T-helper 1 cell treated with Interleukin-12 subunit alpha and Interleukin-12 subunit beta and Interleukin-4 antibody, amounts not matched to agents 30 ng/mL and 1 ng/mL, for 36 hours (primary cell): ENCODE results near the gene STARD9. TPM values are rescaled to one million over a fixed set of nuclear protein-coding genes. Genes with fewer than 3 reads are reported as not detected.
"Not testable (repeated sequence)": the region's sequence is repeated elsewhere in the genome, so short reads cannot be mapped to it uniquely, and the experiment has no call there.

Experiments used
- intact Hi-C: fragments of 100-400 bp; cut with micrococcal nuclease; formaldehyde crosslinking; loops from one replicate; pipeline ENCODE4 v1.15.1; 2024
- total RNA-seq: library from RNA; stranded (reverse); gene quantifications from 2 replicates; pipeline ENCODE4 v1.2.3, GENCODE V29; 2022

STARD9 gene
- total RNA-seq, 1 donor from 2014 or later, result 11.3 TPM

- intact Hi-C loops, result no loop called here
Measured at GRCh38 chr15:42584031-42584765, 8.8 kb downstream of the STARD9 start.

DNA sequence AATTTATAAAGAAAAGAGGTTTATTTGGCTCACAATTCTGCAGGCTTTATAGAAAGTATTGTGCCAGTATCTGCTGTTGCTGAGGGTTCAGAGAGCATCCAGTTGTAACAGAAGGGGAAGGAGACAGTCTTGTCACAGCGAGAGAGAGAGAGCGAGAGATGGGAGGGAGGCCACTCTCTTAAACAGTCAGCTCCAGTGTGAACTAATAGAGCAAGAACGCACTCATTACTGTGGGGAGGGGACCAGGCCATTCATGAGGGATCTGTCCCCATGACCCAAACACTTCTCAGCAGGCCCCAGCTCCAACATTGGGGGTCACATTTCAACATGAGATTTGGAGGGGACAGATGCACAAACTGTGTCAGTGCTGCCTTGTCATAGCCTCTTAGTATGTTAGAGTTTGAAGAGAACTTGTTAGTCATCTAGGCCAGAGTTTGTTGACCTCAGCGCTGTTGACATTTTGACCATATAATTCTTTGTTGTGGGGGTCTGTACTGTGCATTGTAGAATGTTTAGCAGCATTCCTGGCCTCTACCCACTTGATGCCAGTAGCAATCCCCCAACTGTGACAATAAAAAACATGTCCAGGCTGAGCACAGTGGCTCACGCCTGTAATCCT, 15.3 kb downstream of the STARD9 start:
- intact Hi-C loops, result no loop called here

- intact Hi-C loops, result no loop called here
Measured at GRCh38 chr15:42591238-42591934, 16.0 kb downstream of the STARD9 start.

GRCh38 chr15:42592716-42593115, 17.3 kb downstream of the STARD9 start:
- intact Hi-C loops, result no loop called here

GRCh38 chr15:42593143-42593542, 17.7 kb downstream of the STARD9 start:
- intact Hi-C loops, result no loop called here

- intact Hi-C loops, result no loop called here
Measured at GRCh38 chr15:42594095-42594494, 18.7 kb downstream of the STARD9 start.

GRCh38 chr15:42595626-42596240, 20.3 kb downstream of the STARD9 start:
- intact Hi-C loops, result no loop called here

GRCh38 chr15:42601316-42601715, 25.9 kb downstream of the STARD9 start:
- intact Hi-C loops, result not testable (repeated sequence)

DNA sequence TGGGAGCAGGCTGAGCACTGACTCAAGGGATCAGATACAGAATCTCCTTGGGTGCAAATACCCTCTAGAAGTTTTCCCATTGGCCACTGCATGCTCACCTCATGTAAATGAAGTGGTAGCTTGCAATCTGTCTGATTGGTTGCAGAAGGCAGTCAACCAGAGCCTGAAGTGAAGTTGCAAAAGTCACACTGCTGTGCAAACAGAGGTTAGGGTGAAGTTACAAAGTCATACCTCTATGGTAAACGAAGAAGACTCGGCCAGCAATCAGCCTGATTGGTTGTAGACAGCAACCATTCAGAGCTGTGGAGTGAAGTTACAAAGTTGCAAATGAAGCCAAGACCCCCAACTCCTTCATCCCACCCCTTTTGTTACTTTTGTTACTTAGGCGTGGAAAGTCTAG, 27.1 kb downstream of the STARD9 start:
- intact Hi-C loops, result no loop called here

GRCh38 chr15:42603978-42604377, 28.6 kb downstream of the STARD9 start:
- intact Hi-C loops, result no loop called here

DNA sequence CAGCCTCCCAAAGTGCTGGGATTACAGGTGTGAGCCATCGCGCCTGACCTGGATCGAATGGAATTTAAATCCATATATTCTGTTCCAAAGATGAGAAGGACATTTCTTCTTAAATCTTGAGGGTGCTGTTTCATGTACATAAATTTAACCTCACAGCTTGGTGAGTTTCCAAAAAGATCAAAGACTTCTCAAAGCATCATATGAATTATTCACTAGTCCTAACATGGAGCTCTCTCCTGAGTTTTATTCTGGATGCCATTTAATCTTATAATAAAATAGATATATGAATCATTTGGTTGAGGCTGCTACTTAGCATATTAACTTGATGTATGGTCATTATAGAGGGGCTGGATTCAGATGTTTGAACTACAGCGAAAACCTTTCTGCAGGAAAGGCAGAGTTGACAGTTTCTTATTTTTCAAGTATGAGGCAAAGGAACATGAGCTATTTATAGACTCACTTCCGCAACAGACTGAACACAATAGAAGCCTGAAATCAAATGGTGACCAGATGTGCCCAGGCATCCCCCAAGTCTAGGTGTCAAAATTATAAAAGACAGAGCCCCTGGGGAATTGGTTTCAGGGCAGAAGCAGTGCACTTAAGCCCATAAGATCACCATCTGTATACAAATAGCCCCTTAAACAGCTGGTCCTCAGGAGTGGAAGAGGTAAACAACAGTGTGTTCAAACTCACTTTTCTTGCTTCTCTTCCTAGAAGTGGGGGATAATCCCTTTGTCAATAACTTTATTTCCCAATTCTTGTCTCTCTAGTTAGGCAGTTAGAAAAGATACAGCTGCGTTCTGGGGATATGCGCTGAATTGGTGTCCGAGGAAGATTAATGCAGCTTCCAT, 29.7 kb downstream of the STARD9 start:
- intact Hi-C loops, result no loop called here

DNA sequence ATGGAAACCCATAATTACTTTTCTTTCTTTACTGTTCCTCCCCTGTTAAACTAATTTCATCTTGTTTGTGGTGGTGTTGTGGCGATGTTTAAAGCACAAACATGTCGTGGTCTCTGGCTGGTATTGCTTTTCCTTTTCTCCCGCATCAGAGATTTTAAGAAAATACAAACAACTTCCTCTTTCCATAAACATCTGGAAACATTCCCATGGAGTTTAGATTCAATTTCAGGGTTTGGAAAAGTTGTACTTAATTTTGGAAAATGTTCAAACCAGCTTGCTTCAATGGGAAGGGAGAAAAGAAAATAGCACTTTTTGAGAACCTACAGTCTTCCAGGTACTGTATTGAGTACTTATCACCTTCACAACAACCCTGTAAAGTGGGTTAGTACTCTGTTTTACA, 30.4 kb downstream of the STARD9 start:
- intact Hi-C loops, result no loop called here

- intact Hi-C loops, result loop anchor here (1.0 to 2.0 kb wide), 4 partner anchors 27 to 60 kb away; partner anchors contain the start of genes HAUS2, LRRC57 and STARD9
Measured at GRCh38 chr15:42608110-42608531, 32.7 kb downstream of the STARD9 start.

- intact Hi-C loops, result loop anchor here (1.0 to 2.0 kb wide), 4 partner anchors 28 to 61 kb away; partner anchors contain the start of genes HAUS2, LRRC57 and STARD9
Measured at GRCh38 chr15:42608752-42609488, 33.5 kb downstream of the STARD9 start.

DNA sequence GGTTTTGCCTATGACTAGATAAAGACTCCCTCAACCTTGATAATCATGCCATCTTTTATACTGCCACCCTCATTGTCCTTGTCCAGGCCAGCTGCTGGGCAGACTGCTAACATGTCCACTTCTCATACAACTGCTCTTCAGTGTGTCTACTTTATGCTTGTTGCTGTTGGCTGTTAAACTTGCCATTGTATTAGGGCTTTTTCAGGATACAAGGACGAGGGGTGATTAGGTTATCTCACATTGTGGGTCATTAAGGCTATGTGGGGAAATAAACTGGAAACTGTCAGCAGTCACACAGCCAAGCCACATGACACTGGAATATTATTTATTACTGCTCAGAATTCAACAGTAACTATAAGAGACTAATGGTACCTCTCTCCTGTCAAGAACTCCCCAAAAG, 36.1 kb downstream of the STARD9 start:
- intact Hi-C loops, result no loop called here

- intact Hi-C loops, result no loop called here
Measured at GRCh38 chr15:42612367-42612912, 37.0 kb downstream of the STARD9 start.

DNA sequence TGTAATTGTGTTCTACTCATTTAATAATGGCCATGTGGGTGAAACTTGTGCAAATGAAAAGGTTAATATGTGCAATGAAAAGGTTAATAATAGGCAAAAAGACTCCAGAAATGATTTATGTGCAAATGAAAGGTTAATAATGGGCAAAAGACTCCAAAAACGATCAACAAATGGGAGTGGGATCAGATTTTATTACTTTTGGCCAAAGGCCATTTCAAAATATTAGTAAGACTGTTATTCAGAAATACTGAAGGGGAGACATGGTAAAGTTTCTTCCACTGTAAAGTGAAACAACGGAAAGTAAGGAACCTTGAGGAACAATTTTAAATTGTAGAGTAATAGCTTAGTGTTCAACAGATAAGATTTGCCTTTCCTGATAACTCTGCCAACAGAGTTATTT, 40.7 kb downstream of the STARD9 start:
- intact Hi-C loops, result no loop called here

GRCh38 chr15:42619656-42620371, 44.4 kb downstream of the STARD9 start:
- intact Hi-C loops, result no loop called here

DNA sequence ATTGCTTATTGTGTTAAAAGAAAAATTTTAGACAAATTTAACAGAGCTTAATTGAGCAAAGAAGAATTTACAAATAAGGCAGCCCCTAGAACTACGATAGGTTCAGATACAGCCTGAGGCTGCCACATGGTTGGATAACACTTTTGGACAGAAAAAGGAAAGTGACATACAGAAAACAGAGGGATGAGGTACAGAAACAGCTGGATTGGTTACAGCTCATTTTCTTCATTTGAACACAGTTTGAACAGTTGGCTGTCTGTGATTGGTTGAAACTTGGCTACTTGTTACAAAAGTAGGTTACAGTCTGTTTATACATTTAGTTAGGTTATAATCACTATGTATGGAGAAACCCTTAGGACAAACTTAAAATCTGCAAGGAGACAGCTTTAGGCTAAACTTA, 46.0 kb downstream of the STARD9 start:
- intact Hi-C loops, result no loop called here
